HG03439 (cell line): Measurements from ENCODE around the gene LIN28B.
"Not testable (repeated sequence)": the region's sequence is repeated elsewhere in the genome, so short reads cannot be mapped to it uniquely, and the experiment has no call there.

Experiments used
- ATAC-seq: cut with Tn5 transposase; IDR thresholded peaks from one replicate; pipeline ENCODE4 v1.9.1; 2021; ENCODE audit warnings: mild to moderate bottlenecking, moderate library complexity; ENCODE audit not compliant: unreplicated experiment

The LIN28B gene

DNA sequence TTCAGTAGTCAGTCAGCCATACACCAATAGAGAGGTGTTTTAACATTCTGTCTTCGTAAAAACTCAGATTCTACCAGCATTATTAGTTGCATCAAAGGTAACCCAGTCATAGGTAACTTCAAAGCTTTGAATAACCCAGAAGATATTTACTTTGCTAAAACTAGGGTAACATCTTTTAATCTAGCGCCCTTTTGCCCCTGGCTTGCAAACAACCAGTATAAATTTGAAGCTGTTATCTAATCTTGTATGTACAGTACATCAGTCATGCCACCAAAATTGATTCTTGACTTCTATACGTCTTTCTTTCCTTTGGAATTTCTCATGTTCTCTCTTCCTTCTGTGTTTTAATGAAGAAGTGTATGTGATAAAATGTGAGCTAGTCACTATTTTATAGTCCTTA lies 109.3 kb downstream of the LIN28B start:
- ATAC-seq = no peak

DNA sequence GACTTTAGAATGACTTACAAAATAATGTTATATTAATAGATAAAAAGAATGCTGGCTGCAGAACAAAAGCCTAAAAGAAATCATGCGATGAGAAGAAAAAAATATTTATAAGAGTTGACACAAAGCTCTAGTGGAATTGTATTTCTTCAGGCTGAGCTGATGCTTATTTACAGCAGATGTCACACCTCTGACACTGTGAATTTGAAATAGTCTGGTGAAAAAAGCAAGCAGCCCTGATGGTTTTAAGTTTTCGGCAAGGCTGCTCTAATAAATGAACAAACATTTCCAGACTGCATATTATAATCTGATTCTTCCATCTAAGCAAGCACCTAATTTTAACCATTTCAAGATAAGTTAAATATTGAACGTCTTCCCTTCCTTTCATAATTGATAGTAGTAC lies 109.9 kb downstream of the LIN28B start:
- no peak for ATAC-seq

DNA sequence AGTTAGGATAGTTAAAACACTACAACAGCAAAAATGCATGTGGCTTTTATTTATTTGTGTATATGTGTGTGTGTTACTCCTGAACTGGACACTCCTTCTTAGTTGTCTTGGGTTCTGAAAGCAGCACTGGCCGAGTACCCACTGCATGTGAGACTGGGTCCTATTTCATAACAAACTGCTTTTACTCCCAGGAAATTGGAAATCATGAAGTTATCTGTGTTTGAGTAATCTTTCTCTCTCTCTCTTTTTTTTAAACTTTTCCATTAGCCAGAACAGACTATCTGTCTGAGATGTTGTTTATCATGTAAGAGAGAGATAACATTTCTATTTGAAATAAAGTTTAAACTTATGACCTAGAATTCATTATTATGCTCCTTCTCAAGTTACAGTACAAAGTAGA lies 110.4 kb downstream of the LIN28B start:
- no peak for ATAC-seq

DNA sequence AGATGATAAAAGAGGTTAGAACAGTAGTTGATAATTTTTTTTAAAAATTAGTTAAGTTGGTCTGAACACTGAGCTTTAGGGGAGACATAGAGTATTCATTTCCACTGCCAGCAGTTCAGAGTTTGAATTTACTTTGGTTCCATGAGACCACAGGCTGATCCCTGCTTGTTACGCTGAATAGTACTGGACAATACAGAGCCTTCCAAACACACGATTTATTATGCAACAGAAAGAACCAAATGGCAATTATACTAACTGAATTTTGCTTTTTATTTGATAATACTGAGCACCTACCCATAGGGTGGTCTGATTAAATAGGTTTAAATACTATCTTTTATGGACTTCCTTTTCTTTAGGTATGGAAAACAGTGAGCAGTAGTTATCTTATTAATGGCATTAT lies 111.5 kb downstream of the LIN28B start:
- no peak for ATAC-seq

DNA sequence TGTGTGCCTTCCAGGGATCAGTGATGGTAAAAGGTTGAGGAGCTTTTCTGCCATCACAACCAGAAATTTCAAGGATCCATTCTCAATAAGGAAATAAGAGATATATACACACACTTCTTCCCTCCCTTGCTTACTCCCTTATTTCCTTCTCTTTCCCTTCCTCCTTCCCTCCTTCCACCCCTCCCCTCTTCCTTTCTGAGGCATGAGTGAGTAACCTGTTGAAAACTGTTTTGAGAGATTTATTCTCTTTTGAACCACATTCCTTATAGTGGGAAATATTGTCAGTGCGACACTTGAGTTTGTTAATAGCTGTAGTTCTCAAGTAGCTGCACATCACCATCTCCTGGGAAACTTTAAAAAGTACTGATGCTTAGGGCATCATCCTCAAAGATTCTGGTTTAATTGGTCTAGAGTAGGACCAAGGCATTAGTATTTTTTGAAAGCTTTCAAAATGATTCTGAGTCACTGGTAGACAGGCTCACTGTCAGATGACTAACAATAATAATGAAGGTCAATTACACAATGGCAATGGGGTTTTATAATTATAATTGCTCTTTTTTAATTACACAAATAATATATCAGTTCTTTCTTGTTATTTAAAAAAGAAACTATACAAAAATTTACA lies 113.0 kb downstream of the LIN28B start:
- ATAC-seq = no peak

DNA sequence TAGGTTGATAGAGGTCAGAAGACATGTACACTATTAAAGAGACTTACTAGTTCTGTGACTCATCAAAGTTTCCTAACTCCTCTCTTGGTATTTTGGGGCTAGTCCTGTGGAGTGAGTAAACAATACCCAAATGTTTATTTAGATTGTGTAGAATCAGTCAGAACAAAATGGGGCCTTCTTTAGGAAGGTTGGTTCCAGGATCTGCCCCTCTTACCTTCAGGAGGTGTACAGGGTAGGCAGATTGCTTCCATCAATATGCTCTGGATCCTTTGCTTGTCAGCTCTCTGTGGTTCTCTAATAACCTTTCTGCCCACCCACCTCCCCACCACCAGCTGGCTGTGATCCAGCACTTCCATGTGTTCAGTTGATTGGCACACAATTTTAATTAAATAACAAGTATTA lies 115.9 kb downstream of the LIN28B start:
- no peak for ATAC-seq

DNA sequence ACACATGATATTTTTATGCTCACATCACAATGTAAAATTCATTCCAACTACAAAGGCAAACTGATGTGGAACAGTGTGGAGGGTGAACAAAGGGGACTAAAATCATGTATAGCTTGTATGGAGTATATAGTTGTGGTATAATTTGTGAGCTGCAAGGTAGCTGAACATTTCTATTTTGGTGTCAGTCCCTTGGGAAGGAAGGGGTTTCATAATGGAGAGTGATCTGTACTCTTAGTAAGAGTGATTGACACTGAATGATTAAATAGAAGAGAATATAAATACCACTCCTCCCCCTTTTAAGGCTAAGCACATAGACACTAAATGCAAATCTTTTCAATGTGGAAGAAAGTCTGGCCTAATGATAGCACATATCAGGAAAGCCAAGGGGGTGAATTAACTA lies 118.3 kb downstream of the LIN28B start:
- ATAC-seq = no peak

DNA sequence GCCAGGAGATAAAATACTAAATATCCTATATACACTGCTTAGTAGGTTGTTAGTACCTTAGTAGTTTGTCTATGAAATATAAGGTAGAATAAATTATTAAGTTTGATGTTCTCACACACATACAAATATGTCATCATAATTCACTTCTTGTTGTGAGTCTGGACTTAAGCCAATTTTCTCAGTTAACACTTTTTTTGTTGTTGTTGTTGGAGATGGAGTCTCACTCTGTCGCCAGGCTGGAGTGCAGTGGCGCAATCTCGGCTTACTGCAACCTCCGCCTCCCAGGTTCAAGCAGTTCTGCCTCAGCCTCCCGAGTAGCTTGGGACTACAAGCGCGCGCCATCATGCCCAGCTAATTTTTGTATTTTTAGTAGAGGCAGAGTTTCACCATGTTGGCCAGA lies 119.5 kb downstream of the LIN28B start:
- not testable (repeated sequence) for ATAC-seq

DNA sequence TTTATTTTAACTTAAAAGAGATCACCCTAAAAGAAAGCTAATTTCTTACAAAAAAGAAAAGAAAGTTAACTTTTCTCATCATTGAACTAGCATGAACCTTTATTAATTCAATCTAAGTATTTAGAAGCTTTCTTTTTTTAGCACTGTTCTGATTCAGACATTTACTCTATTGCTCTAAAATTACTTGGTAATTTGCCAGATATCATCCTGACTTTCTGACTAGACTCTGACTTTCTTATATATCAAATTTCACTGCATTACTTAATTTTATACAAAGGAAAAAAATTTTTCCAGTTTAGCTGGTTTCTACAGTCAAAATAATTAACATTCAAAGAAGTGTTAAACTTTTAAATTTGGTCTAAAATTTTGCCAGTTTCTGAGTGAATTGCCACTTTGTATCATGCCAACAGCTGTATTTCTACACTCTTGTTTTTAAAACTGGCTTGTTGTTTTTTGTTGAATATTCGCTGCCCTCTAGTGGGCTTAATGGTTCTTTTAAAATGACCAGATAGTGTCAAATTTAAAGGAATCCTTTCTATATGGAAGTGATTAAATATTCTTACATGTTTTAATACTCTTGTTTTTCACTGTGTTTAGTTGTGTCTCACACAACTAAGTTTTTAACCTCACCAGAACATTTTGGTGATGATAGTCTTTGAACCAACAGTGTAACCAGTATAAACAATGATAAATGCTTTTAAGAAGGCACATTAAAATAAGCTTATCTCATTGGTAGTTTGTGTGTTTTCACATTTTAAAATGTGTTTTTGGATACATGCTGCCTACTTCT lies 120.9 kb downstream of the LIN28B start:
- ATAC-seq = no peak

DNA sequence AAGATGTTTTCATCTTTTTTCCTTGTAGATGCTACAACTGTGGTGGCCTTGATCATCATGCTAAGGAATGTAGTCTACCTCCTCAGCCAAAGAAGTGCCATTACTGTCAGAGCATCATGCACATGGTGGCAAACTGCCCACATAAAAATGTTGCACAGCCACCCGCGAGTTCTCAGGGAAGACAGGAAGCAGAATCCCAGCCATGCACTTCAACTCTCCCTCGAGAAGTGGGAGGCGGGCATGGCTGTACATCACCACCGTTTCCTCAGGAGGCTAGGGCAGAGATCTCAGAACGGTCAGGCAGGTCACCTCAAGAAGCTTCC lies 121.4 kb downstream of the LIN28B start:
- no peak for ATAC-seq

DNA sequence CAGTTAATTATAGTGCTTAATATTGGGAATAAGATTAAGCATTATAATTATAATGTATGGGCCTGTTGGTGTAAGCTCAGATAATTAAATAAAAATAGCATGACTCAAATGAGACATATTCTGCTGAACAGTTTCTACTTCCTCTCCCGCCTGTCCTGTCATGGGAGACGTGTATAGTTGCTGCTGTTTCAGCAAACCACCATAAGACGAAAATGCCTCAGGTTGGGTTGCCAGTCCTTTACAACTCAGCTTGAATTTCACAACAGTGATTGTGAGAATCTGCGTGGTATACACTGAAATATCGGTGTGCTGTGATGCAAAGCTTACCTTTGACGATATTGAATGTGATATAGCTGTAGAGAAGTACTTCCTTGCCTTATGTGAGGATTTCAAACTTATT lies 123.4 kb downstream of the LIN28B start:
- no peak for ATAC-seq

DNA sequence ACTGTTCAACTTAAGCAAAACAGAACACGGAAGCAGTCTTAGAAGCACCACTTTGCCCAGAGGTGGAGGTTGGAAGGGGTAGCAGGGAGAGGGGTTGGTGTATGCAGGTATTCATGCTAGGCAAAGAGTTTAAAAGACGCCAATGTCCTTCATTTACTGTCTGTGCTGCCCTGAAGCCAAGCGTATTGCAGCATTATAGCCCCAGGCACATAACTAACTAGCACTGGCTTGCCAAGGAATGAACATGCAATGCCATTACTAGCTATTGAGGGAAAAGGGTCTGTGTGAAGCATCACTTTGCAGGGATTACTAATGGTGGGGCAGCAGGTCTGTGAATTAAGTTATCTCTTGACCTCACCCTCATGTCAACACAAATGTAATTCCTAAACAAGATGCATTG lies 124.8 kb downstream of the LIN28B start:
- ATAC-seq = not testable (repeated sequence)

DNA sequence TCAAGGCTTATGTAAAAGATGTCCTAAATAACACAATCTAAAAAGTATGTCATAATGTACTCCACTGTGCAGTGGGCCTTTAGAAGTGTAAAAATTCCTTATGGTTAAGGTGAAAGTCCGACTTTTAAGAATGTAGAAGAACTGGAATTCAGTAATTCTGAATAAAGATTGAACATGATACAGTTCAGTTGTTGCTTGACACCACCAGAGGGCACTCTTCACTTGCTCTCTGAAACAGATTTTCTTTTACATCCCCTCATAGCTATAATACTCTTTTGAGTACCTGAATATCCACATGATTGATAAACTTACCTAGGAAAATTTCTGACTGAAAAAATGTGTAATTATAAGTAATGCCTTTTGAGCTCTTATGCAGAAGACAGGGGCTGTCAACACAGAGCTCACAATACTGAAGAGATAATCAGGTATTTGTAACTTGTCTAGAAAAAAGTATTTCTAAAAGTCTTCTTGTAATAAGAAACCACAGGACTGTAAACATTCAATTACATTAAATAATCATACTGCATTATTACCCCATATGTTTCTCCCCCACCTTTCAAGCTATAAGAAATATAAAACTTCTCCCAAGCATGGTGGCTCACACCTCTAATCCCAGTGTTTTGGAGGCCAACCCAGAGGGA lies 130.8 kb downstream of the LIN28B start:
- peak; percentile 75 for ATAC-seq

DNA sequence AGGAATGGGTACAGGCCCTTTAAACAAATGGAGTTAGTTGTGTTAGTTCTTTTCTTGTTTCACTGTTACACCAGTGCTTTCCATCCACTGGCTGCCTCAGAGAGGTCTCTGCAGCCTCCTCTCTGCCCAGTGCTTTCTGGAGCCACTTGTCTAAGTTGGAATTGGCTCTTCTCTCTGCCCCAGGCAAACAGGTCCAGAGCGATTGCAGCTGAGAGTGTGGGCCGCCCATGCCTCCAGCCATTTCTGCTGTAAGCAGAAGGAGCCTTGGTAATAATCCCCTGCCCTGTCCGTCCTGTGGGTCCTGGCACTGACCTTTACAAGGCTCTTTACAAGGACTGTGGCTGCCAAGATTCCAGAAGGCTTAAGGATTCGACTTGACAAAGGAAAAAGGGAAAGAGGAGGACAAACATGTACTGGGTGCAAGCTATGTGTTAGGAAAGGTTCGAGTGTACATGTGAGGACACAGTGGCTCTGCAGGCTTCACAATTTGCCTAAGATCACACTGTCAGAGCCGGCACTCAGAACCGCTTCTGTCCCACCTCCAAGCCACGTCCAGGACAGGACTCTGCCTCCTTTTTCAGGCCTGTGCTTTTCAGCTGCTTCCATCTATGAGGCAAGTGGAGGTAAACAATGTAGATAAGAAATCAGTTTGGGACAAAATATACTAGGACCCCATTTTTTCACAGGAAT lies 134.4 kb downstream of the LIN28B start:
- ATAC-seq = no peak

DNA sequence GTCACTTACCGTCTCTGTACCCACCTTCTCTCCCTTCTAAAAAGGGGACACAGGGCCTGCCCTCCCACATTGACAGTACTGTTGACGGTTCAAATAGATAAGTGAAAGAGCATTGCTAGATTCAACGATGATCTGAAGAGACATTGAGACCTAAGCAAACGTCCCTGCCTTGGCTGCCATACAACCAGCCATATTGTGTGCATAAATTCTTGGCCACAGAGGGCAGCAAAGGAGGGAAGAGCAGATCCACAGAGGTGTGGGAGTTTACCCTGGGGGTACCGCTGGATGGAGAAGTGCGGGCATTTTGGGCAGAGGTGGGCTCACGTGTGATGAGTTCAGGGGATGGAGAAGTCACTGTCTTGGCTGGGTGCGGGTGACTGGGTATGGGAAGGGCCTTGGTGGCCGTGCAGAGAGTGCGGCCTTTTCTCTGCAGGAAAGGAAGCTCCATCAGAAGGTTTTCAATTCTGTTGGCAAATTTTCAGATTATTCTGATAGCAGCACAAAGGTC lies 137.3 kb downstream of the LIN28B start:
- ATAC-seq = no peak

DNA sequence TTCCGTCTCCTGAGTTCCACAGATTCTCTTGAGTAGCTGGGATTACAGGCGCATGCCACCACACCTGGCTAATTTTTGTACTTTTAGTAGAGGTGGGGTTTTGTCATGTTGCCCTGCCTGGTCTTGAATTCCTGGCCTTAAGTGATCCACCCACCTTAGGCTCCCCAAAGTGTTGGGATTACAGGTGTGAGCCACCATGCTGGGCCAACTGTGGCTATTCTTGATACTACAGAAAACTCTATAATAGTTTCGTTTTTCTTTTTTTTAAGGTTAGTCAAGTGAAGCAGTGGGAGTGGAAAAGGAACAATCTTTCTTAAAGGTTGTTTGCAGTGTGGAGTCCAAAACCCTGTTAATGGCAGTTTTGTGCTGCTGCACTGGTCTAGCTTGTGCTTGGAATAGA lies 138.2 kb downstream of the LIN28B start:
- no peak for ATAC-seq

DNA sequence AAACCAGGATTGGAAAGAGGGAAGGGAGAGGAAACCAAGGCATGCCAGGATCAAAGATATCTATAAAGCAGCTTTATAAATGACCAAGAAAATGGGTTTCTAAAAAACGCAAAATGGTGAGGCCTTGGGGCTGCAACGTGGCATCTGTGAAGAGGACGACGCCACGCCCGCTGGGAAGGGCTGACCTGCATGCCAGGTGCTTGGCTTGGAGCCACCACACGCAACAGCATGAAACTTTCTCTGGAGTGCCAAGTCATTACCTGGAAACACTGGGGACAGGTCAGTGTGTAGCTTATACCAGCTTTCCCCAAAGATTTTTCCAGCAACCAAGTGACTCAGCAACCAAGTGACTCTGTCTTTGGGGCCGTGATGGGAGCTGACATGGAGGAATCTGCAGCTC lies 140.4 kb downstream of the LIN28B start:
- ATAC-seq = no peak

DNA sequence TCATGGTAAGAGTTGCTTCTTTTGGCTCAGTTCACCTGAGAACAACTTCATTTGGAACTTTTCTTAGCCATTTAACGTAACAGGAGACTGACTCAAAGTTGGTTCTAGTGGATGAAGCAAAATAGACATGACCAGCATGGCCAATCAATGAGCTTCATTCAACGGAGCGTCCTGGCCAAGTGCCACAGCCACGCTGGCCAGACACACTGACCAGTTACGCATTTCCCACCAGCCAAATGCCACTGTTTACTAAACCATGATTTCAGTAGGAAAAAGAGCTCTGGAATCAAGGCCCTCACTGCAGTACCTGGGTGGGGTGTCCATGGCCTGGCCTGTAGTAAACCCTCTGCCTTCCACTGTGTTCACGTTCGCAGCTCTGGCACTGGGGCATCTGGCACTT lies 142.5 kb downstream of the LIN28B start:
- no peak for ATAC-seq

DNA sequence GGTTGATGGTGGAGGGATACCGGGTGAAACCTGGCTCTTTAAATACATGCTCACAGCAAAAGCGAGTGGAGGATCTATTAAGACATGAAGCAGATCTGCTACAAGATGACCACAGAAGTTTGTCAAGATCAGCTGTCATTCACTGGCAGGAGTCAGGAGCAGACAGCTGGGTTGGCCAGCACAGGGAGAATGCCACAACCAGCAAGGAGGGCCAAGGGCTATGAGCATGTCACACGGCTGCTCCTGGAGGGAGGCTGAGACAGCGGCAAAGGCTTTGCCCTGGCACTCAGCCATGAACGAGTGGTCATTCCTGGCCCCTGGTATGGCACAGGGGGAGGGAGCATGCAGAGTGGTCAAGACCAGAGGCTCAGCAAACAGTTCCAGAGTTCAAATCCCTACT lies 145.3 kb downstream of the LIN28B start:
- no peak for ATAC-seq

DNA sequence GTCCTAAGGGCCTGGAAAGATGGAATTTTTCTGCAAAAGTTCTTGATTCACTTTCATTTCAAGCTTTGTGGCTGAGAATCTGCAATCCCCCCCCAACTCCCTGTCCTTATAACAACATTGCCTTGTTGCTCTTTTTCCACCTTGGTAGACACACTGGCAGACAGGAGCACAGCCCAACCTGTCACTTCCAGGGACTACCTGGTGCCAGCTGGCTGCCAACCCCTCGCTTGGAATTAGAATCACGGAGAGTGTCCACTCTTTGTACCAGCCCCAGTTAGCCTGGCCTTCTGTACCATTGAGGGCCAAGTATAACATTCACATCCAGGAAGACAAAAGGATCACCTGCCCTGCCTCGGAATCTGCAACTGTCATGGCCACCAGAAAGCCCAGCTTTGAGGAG lies 148.2 kb downstream of the LIN28B start:
- no peak for ATAC-seq

DNA sequence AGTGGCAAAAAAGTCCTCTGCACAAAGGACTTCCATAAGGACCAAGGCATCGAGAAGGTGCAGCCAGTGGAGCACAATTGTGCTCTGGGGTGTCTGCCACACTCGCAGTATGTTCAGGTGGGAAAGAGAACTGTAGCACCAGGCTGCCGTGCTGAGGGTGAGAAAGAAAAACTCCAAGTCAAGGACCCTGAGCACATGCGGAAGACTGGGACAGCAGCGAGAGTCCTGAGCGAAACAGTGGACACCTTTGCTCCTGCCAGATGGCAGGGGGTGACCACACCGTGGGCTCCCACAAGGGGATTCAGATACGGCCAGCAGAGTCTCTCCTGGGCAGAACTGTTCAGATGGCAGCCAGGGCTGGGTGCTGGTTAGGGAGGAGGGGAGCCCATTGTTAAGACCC lies 149.4 kb downstream of the LIN28B start:
- ATAC-seq = no peak

DNA sequence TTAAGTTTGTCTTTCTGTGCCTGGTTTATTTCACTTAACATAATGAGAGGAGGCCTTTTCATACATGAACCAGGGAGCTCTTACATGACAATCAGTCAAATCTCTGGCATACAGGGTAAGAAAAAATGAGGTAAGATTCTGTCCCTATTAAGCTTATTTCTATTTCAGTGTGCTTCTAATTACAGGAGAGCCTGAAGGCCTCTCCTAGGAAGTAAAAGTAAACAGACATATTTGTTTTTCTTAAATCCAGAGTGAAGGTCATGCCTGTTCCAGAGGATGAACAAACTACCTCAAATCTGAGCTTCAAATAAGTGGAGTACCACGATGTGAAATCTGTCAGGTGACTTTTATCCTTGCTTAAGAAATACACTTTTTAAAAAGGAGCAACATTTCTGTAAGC lies 150.3 kb downstream of the LIN28B start:
- no peak for ATAC-seq
